ENCODE results near the gene CERS2. TPM values are rescaled to one million over a fixed set of nuclear protein-coding genes. Genes with fewer than 3 reads are reported as not detected.

Gene CERS2
- total and polyA plus RNA-seq, 2 of the 13 experiments (the other 11 are each of a cell fraction or from before 2014, with no cell fraction given) = 269 to 298 TPM

DNA sequence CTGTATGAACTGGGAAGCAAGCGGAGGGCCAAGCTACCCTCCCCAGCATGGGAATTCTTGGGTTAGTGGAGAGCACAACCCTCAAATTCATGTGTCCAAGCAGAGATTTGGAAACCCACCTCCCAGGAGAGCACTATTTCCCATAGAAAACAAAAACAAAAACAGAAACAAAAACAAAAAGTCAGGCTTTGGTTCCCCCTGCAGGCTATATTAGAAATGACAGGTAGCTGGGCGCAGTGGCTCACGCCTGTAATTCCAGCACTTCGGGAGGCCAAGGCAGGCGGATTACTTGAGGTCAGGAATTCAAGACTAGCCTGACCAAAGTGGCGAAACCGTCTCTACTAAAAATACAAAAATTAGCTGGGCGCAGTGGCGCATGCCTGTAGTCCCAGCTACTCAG lies 21.3 kb upstream of the CERS2 start (continued):
- TF ChIP-seq, protein P1, sequence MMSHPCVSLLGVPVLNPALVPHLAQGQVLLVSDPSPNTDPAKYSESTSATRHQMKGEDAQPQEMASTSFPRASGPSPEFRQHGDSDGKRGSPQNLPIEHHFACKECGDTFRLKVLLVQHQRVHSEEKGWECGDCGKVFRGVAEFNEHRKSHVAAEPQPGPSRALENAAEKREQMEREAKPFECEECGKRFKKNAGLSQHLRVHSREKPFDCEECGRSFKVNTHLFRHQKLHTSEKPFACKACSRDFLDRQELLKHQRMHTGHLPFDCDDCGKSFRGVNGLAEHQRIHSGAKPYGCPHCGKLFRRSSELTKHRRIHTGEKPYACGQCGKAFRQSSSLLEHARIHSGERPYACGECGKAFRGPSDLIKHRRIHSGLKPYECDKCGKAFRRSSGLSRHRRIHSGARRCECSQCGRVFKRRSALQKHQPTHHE (CRISPR knock-in tag; IDR thresholded peaks at IDR 0.05; ENCODE audit: borderline replicate concordance) = no peak
- TF ChIP-seq KAT8 (CRISPR knock-in tag; IDR thresholded peaks at IDR 0.05) (0 out of 2 replicates have a peak, but pooled peaks have one; percentile 14), ZNF343 (CRISPR knock-in tag; IDR thresholded peaks at IDR 0.05) (no peak), MED8 (CRISPR knock-in tag; IDR thresholded peaks at IDR 0.05; ENCODE audit: insufficient replicate concordance) (no peak), SMYD3 (CRISPR knock-in tag; IDR thresholded peaks at IDR 0.05) (no peak), NR2C2 (CRISPR knock-in tag; IDR thresholded peaks at IDR 0.05; ENCODE audit: borderline replicate concordance) (no peak), ZNF136 (CRISPR knock-in tag; IDR thresholded peaks at IDR 0.05; ENCODE audit: low read depth) (no peak), MIXL1 (CRISPR knock-in tag; IDR thresholded peaks at IDR 0.05) (0 out of 2 replicates have a peak, but pooled peaks have one; percentile 13), JUN (CRISPR knock-in tag; IDR thresholded peaks at IDR 0.05) (no peak), STAG1 (CRISPR knock-in tag; IDR thresholded peaks at IDR 0.05) (peak; percentile 75), SP4 (CRISPR knock-in tag; IDR thresholded peaks at IDR 0.05) (no peak), EEA1 (CRISPR knock-in tag; IDR thresholded peaks at IDR 0.05; ENCODE audit: borderline replicate concordance) (no peak), TMF1 (CRISPR knock-in tag; IDR thresholded peaks at IDR 0.05; ENCODE audit: low read depth) (no peak), ZNF589 (CRISPR knock-in tag; conservative IDR thresholded peaks at IDR 0.05) (no peak), SMC3 (IDR thresholded peaks at IDR 0.05; ENCODE audit: low read length) (0 out of 2 replicates have a peak, but pooled peaks have one; percentile 47), SUZ12 (IDR thresholded peaks at IDR 0.05; ENCODE audit: low read depth, low read length) (no peak), ZNF703 (CRISPR knock-in tag; IDR thresholded peaks at IDR 0.05; ENCODE audit: borderline replicate concordance) (no peak), ZNF558 (CRISPR knock-in tag; IDR thresholded peaks at IDR 0.05; ENCODE audit: borderline replicate concordance) (no peak), MTA3 (CRISPR knock-in tag; IDR thresholded peaks at IDR 0.05) (no peak), ARNT2 (CRISPR knock-in tag; IDR thresholded peaks at IDR 0.05; ENCODE audit: low read depth) (no peak), ZC3H4 (CRISPR knock-in tag; IDR thresholded peaks at IDR 0.05; ENCODE audit: borderline replicate concordance) (no peak), ZNF616 (CRISPR knock-in tag; IDR thresholded peaks at IDR 0.05; ENCODE audit: low read depth) (no peak)
- TF ChIP-seq, protein P2, sequence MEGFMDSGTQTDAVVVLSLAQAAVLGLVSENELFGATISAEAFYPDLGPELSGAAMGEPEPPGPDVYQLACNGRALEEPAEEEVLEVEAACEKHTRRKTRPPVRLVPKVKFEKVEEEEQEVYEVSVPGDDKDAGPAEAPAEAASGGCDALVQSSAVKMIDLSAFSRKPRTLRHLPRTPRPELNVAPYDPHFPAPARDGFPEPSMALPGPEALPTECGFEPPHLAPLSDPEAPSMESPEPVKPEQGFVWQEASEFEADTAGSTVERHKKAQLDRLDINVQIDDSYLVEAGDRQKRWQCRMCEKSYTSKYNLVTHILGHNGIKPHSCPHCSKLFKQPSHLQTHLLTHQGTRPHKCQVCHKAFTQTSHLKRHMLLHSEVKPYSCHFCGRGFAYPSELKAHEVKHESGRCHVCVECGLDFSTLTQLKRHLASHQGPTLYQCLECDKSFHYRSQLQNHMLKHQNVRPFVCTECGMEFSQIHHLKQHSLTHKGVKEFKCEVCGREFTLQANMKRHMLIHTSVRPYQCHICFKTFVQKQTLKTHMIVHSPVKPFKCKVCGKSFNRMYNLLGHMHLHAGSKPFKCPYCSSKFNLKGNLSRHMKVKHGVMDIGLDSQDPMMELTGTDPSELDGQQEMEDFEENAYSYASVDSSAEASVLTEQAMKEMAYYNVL (CRISPR knock-in tag; IDR thresholded peaks at IDR 0.05; ENCODE audit: borderline replicate concordance) = no peak
- TF ChIP-seq, protein P3, sequence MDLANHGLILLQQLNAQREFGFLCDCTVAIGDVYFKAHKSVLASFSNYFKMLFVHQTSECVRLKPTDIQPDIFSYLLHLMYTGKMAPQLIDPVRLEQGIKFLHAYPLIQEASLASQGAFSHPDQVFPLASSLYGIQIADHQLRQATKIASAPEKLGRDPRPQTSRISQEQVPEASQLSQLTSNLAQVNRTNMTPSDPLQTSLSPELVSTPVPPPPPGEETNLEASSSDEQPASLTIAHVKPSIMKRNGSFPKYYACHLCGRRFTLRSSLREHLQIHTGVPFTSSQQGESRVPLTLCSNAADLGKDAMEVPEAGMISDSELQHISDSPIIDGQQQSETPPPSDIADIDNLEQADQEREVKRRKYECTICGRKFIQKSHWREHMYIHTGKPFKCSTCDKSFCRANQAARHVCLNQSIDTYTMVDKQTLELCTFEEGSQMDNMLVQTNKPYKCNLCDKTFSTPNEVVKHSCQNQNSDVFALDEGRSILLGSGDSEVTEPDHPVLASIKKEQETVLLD (CRISPR knock-in tag; IDR thresholded peaks at IDR 0.05; ENCODE audit: low read depth) = no peak
- TF ChIP-seq, protein P4, sequence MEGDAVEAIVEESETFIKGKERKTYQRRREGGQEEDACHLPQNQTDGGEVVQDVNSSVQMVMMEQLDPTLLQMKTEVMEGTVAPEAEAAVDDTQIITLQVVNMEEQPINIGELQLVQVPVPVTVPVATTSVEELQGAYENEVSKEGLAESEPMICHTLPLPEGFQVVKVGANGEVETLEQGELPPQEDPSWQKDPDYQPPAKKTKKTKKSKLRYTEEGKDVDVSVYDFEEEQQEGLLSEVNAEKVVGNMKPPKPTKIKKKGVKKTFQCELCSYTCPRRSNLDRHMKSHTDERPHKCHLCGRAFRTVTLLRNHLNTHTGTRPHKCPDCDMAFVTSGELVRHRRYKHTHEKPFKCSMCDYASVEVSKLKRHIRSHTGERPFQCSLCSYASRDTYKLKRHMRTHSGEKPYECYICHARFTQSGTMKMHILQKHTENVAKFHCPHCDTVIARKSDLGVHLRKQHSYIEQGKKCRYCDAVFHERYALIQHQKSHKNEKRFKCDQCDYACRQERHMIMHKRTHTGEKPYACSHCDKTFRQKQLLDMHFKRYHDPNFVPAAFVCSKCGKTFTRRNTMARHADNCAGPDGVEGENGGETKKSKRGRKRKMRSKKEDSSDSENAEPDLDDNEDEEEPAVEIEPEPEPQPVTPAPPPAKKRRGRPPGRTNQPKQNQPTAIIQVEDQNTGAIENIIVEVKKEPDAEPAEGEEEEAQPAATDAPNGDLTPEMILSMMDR (CRISPR knock-in tag; IDR thresholded peaks at IDR 0.05) = peak; percentile 73
